ENCODE results near the gene MME. TPM values are rescaled to one million over a fixed set of nuclear protein-coding genes. Genes with fewer than 3 reads are reported as not detected.

MME gene
- total and polyA plus RNA-seq, 2 of the 8 experiments (the other 6 are each of a cell fraction or from before 2014, with no cell fraction given), result 5.0 to 39.6 TPM

- Histone ChIP-seq H3K56ac (replicated peaks; ENCODE audit: insufficient read length, low read depth, low read length) (no peak overlapping the region), H2AK5ac (ENCODE audit: low read depth, low read length) (no peak overlapping the region), H3K4ac (replicated peaks; ENCODE audit: insufficient read length, low read depth, low read length) (no peak overlapping the region), H3K23ac (ENCODE audit: insufficient read length) (no peak overlapping the region), H3K4me2 (ENCODE audit: insufficient read depth in 1 of 2, low read depth in 2 of 2, low read length in 2 of 2) (no peak overlapping the region), H3K18ac (ENCODE audit: extremely low read depth, low read length) (no peak overlapping the region), H3K36me3 (ENCODE audit: control insufficient read depth in 2 of 4, insufficient read depth in 4 of 4, low read length in 3 of 4) (no peaks in the 10 kb centered on the region), H2BK20ac (ENCODE audit: low read length) (no peak overlapping the region), H2BK120ac (replicated peaks; ENCODE audit: low read depth, low read length) (no peak overlapping the region), H2BK12ac (ENCODE audit: low read depth, low read length) (no peak overlapping the region), H3K4me1 (replicated peaks in 1 of 4; ENCODE audit: control insufficient read depth in 3 of 4, insufficient read depth in 4 of 4, low read length in 3 of 4) (no peaks in the 10 kb centered on the region; a peak in 1 of 7 replicates), H4K8ac (ENCODE audit: extremely low read depth, insufficient read depth, low read length) (no peak overlapping the region), H3K9ac (replicated peaks in 1 of 4; ENCODE audit: extremely low read depth in 1 of 4, low read depth in 3 of 4, low read length in 3 of 4) (no peak overlapping the region), H4K20me1 (replicated peaks in 1 of 2; ENCODE audit: control insufficient read depth in 1 of 2, insufficient read depth in 2 of 2, low read length in 2 of 2) (no peaks in the 10 kb centered on the region), H2BK5ac (ENCODE audit: low read depth, low read length) (no peak overlapping the region), H3K9me3 (ENCODE audit: insufficient read depth in 2 of 2, low read depth in 1 of 2, low read length in 1 of 2) (no peaks in the 10 kb centered on the region), H3K23me2 (ENCODE audit: low read depth, low read length) (no peaks in the 10 kb centered on the region), H4K91ac (replicated peaks; ENCODE audit: insufficient read length, low read length) (no peak overlapping the region), H3K27ac (ENCODE audit: low read depth, low read length) (no peak overlapping the region), H3K14ac (ENCODE audit: insufficient read length) (no peak overlapping the region), H3K79me1 (ENCODE audit: low read depth, low read length) (no peaks in the 10 kb centered on the region), H2BK15ac (ENCODE audit: low read length) (no peak overlapping the region), H3K79me2 (ENCODE audit: control insufficient read depth in 1 of 2, insufficient read depth in 2 of 2, low read length in 2 of 2) (no peaks in the 10 kb centered on the region), H4K5ac (ENCODE audit: insufficient read length, low read depth, low read length) (no peak overlapping the region), H2AFZ (ENCODE audit: low read length) (peak overlapping the region; percentile 26; the same call in 1 of the 2 replicates), H3K4me3 (ENCODE audit: extremely low read depth in 1 of 4, insufficient read depth in 2 of 4, low read depth in 3 of 4, low read length in 4 of 4) (no peak overlapping the region), H3K27me3 (replicated peaks in 1 of 4; ENCODE audit: control insufficient read depth in 3 of 4, extremely low read depth in 1 of 4, insufficient read depth in 3 of 4, low read length in 3 of 4) (no peaks in the 10 kb centered on the region)
- 94% methylated on average over 2 of the region's 2 CpGs; no CpG with 5 or more reads in 1 of the 2 experiments for WGBS, 2 experiments (ENCODE audit: extremely low coverage in 1 of 2, insufficient coverage in 1 of 2, insufficient read length in 1 of 2, insufficient replicate concordance in 2 of 2, low coverage in 1 of 2, low lambda C conversion rate in 2 of 2, missing lambda C conversion rate in 1 of 2)
- DNase-seq (ENCODE audit: low read depth in 1 of 2, low spot score in 2 of 2), result no peak
- POLR2A ChIA-PET (ENCODE audit: partially characterized antibody), result no interaction called here
- no peak for FAIRE-seq
- CTCF ChIA-PET (ENCODE audit: partially characterized antibody), result no interaction called here
- TF ChIP-seq NANOG (IDR thresholded peaks at IDR 0.05; ENCODE audit: insufficient read depth, low read depth, low read length, poor library complexity, severe bottlenecking) (no peak), POLR2AphosphoS5 (IDR thresholded peaks at IDR 0.05; ENCODE audit: low read depth, low read length) (no peak), RNF2 (IDR thresholded peaks at IDR 0.05; ENCODE audit: borderline replicate concordance, low read depth, low read length, missing control alignments, poor library complexity, severe bottlenecking) (no peak), ASH2L (IDR thresholded peaks at IDR 0.05; ENCODE audit: low read length) (no peak), SP4 (IDR thresholded peaks at IDR 0.05; ENCODE audit: low read length) (no peak)
Measured at GRCh38 chr3:155035553-155035952, 44.6 kb upstream of the MME start.

All from H1 (cell line).